K562 (cell line): ENCODE data around the gene INHBC. TPM values are rescaled to one million over a fixed set of nuclear protein-coding genes. Genes with fewer than 3 reads are reported as not detected.

Experiments
- BHLHE40 ChIP-seq: IDR thresholded peaks from 2 replicates; pipeline ENCODE4 v1.6.1; 2011; ENCODE audit warnings: low read length, improper control_type of control experiment
- FIP1L1 ChIP-seq: fragments of 200-400 bp; formaldehyde crosslinking; IDR thresholded peaks from 2 replicates; pipeline ENCODE4 v1.6.1; 2018; ENCODE audit warnings: mild to moderate bottlenecking, low read depth, low read length; ENCODE audit not compliant: poor library complexity, severe bottlenecking
- HMG20A ChIP-seq: fragments of 450-650 bp; formaldehyde crosslinking; conservative IDR thresholded peaks from 2 replicates; pipeline ENCODE4 v1.4.0; 2020; ENCODE audit warnings: mild to moderate bottlenecking, mixed read lengths
- MAZ ChIP-seq, 2 experiments: fragments of 450-650 bp in 1 of 2; sonication (generic) in 1 of 2; formaldehyde crosslinking; IDR thresholded peaks in 1 of 2; conservative IDR thresholded peaks in 1 of 2; 2 replicates each; pipeline versions ENCODE4 v1.4.0 to v1.5.0; 2020; ENCODE audit warnings: mild to moderate bottlenecking in 1 of 2, missing genetic modification reagents in 1 of 2
- POLR2H ChIP-seq: IDR thresholded peaks from 2 replicates; pipeline ENCODE4 v1.6.1; 2016; ENCODE audit warnings: missing genetic modification characterization, low read depth, mild to moderate bottlenecking, control low read depth, missing compliant biosample characterization, moderate library complexity
- RAD21 ChIP-seq, 2 experiments: fragments of 250-450 bp in 1 of 2; fragments of 450-650 bp in 1 of 2; sonication (Bioruptor Pico) in 1 of 2; formaldehyde crosslinking in 1 of 2; IDR thresholded peaks in 1 of 2; conservative IDR thresholded peaks in 1 of 2; 2 replicates each; pipeline versions ENCODE4 v1.4.0 to v1.8.0; 2020 to 2022; ENCODE audit warnings: mild to moderate bottlenecking in 2 of 2, moderate library complexity in 1 of 2
- RBM22 ChIP-seq: fragments of 200-400 bp; formaldehyde crosslinking; IDR thresholded peaks from 2 replicates; pipeline ENCODE4 v1.6.1; 2018; ENCODE audit warnings: low read length, low read depth; ENCODE audit not compliant: poor library complexity, severe bottlenecking
- polyA plus RNA-seq, 8 experiments: library from polyadenylated mRNA; depleted of rRNA in 4 of 8; stranded (reverse) in 5 of 8; unstranded in 3 of 8; fragments of >200 nt; fragmentation: Nextera tagmentation in 2 of 8; fragmentation: Illumina TruSeq in 1 of 8; extraction: Ambion mirVana in 2 of 8; extraction: Trizol in 1 of 8; gene quantifications; 2 replicates each; pipeline versions ENCODE4 v1.2.1 to v1.2.3, GENCODE V29; 2011 to 2014; ENCODE audit warnings: inconsistent platforms in 1 of 8, missing spikeins in 1 of 8
- total RNA-seq, 7 experiments: library from RNA; depleted of rRNA in 6 of 7; stranded (reverse); fragments of >200 nt in 6 of 7; fragmentation: Illumina TruSeq in 2 of 7; extraction: Trizol in 2 of 7; gene quantifications; 2 replicates each; pipeline versions ENCODE4 v1.2.1 to v1.2.3, GENCODE V29; 2011 to 2021; ENCODE audit warnings: low replicate concordance in 1 of 7
- TF ChIP-seq, protein P1 (sequence below): fragments of 250-450 bp; sonication (Bioruptor Pico); IDR thresholded peaks from 2 replicates; pipeline ENCODE4 v1.9.0; 2021; ENCODE audit warnings: mild to moderate bottlenecking, inconsistent platforms
- TF ChIP-seq, protein P2 (sequence below): fragments of 250-450 bp; sonication (Bioruptor Pico); IDR thresholded peaks from 2 replicates; pipeline ENCODE4 v1.5.1; 2021; ENCODE audit warnings: mild to moderate bottlenecking
- TF ChIP-seq, protein P3 (sequence below), 3 experiments: fragments of 200-800 bp in 1 of 3; sonication (Bioruptor generic) in 1 of 3; sonication (generic) in 1 of 3; formaldehyde crosslinking in 1 of 3; IDR thresholded peaks; 2 replicates each; pipeline versions ENCODE4 v1.6.1 to v1.8.0; 2016 to 2022; ENCODE audit warnings: mild to moderate bottlenecking in 2 of 3, missing compliant biosample characterization in 2 of 3, missing genetic modification characterization in 2 of 3, missing genetic modification reagents in 1 of 3

INHBC gene
- total and polyA plus RNA-seq, 9 of the 15 experiments (the other 6 are each of a cell fraction or from before 2014, with no cell fraction given): 0.07 to 0.24 (median 0.15) TPM; not detected in 4

- TF ChIP-seq, protein P1, sequence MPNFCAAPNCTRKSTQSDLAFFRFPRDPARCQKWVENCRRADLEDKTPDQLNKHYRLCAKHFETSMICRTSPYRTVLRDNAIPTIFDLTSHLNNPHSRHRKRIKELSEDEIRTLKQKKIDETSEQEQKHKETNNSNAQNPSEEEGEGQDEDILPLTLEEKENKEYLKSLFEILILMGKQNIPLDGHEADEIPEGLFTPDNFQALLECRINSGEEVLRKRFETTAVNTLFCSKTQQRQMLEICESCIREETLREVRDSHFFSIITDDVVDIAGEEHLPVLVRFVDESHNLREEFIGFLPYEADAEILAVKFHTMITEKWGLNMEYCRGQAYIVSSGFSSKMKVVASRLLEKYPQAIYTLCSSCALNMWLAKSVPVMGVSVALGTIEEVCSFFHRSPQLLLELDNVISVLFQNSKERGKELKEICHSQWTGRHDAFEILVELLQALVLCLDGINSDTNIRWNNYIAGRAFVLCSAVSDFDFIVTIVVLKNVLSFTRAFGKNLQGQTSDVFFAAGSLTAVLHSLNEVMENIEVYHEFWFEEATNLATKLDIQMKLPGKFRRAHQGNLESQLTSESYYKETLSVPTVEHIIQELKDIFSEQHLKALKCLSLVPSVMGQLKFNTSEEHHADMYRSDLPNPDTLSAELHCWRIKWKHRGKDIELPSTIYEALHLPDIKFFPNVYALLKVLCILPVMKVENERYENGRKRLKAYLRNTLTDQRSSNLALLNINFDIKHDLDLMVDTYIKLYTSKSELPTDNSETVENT (CRISPR knock-in tag): peak; percentile 60; the same call in 1 of the 2 replicates
- TF ChIP-seq, protein P2, sequence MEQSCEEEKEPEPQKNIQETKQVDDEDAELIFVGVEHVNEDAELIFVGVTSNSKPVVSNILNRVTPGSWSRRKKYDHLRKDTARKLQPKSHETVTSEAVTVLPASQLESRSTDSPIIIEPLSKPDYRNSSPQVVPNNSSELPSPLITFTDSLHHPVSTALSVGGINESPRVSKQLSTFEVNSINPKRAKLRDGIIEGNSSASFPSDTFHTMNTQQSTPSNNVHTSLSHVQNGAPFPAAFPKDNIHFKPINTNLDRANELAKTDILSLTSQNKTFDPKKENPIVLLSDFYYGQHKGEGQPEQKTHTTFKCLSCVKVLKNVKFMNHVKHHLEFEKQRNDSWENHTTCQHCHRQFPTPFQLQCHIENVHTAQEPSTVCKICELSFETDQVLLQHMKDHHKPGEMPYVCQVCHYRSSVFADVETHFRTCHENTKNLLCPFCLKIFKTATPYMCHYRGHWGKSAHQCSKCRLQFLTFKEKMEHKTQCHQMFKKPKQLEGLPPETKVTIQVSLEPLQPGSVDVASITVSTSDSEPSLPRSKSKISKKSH (CRISPR knock-in tag): no peak
- TF ChIP-seq POLR2H (tag): peak; percentile 84
- TF ChIP-seq FIP1L1: peak; percentile 48
- peak; percentile 42 for TF ChIP-seq RBM22
- no peak for TF ChIP-seq HMG20A (CRISPR knock-in tag)
- TF ChIP-seq BHLHE40: peak; percentile 72
- TF ChIP-seq MAZ (CRISPR knock-in tag; conservative IDR thresholded peaks at IDR 0.05 in 1 of 2, IDR thresholded peaks at IDR 0.05 in 1 of 2): peak; percentile 15 to 57; a peak in 2 of 4 replicates
- TF ChIP-seq, protein P3, sequence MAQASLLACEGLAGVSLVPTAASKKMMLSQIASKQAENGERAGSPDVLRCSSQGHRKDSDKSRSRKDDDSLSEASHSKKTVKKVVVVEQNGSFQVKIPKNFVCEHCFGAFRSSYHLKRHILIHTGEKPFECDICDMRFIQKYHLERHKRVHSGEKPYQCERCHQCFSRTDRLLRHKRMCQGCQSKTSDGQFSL (CRISPR knock-in tag; IDR thresholded peaks at IDR 0.05): peak; percentile 79
- TF ChIP-seq, protein P3 (tag; IDR thresholded peaks at IDR 0.05): no peak
- TF ChIP-seq RAD21 (CRISPR knock-in tag; conservative IDR thresholded peaks at IDR 0.05 in 1 of 2, IDR thresholded peaks at IDR 0.05 in 1 of 2): peak in 1 of 2 experiments; percentile 24; a peak in 2 of 4 replicates
These were observed 53.2 kb downstream of the INHBC start, which contains the start of gene MARS1 (continued) for GRCh38 chr12:57487597-57488401.
